Caki2 (cell line): ENCODE results near the gene STN1. TPM values are rescaled to one million over a fixed set of nuclear protein-coding genes. Genes with fewer than 3 reads are reported as not detected.
"Not testable (repeated sequence)": the region's sequence is repeated elsewhere in the genome, so short reads cannot be mapped to it uniquely, and the experiment has no call there.

ENCODE experiments used
- DNase-seq: peaks from one replicate; pipeline ENCODE4 v3.0.0-alpha.2; 2015; ENCODE audit warnings: low read depth
- in situ Hi-C: cut with HindIII; loops from 2 replicates; pipeline ENCODE4 v1.10.0; 2016; ENCODE audit warnings: low sequenced_read_pairs, low pct_unique_long_range_greater_than_20kb, mixed read lengths
- total RNA-seq: library from RNA; depleted of rRNA; stranded (reverse); fragments of >200 nt; shearing (Covaris generic); gene quantifications from 2 replicates; pipeline ENCODE4 v1.2.3, GENCODE V29; 2014; ENCODE audit warnings: low replicate concordance

Gene STN1
- total RNA-seq, 1 experiment from 2014 or later, result 34.5 TPM

GRCh38 chr10:103853428-103854264, 64.3 kb downstream of the STN1 start:
- no peak for DNase-seq
- in situ Hi-C loops, result no loop called here

GRCh38 chr10:103852856-103853255, 65.1 kb downstream of the STN1 start:
- in situ Hi-C loops, result no loop called here
- no peak for DNase-seq

DNA sequence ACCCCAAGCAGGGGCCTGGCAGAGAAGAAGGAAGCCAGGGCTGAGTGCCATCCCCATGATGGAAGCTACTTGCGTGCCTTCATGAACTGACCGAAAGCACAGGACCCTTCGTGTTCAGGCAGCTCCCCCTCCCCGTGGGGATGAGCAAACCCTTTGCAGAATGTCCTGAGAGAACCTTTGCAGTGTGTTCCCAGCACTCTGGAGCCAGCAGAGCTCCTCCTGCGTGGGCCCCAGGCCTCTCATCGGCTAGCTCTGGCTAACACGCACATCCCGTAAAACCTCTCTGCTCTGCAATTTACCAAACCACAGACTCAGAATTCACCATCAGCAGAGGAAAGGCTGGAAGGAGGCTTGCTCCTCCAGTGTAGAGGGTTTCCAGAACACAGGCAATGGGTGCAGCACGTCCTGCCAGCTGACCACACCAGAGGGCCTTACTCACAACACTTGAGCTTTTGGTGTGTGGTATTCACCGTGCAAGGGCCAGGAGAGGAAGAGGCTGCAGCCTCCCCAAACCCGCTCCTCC, 65.7 kb downstream of the STN1 start:
- in situ Hi-C loops, result no loop called here
- DNase-seq, result no peak

- in situ Hi-C loops, result no loop called here
- DNase-seq, result no peak
Measured at GRCh38 chr10:103851261-103851660, 66.7 kb downstream of the STN1 start.

GRCh38 chr10:103850572-103850895, 67.5 kb downstream of the STN1 start:
- DNase-seq, result no peak
- in situ Hi-C loops, result no loop called here

DNA sequence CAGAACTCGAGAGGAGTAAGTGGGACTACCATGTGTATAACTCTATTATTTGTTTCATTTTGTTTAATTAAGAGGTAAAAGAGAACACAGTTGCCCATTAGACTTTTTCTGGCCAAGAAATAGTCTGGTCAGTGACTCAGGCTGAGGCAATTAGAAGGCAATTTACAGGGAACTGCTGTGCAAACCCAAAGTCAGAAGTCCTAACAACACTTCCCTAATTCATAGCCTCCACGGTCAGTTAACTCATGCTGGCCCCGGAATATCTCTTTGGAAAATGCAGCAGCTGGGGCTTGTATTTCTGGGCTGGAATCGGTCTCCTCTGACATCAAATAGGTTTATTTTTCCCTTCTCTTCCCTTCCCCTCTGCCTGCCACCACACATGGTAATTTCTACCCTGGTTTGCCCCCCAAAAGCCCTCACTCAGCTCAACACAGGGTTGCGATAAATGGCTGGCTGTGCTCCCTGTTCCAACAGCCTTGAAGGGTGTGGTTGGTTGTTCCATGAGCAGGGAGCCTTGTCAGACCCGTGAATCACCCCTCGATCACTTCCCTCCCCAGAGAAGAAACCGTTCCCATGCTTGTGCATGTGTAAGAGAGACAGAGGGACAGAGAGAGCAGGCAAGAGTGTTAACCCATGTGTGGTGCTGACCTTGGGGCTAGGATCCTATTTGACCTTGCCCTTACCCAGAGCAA, 68.0 kb downstream of the STN1 start:
- in situ Hi-C loops, result no loop called here
- no peak for DNase-seq

GRCh38 chr10:103849212-103849877, 68.6 kb downstream of the STN1 start:
- no peak for DNase-seq
- in situ Hi-C loops, result no loop called here

GRCh38 chr10:103847909-103848468, 70.0 kb downstream of the STN1 start:
- in situ Hi-C loops, result no loop called here
- no peak for DNase-seq

DNA sequence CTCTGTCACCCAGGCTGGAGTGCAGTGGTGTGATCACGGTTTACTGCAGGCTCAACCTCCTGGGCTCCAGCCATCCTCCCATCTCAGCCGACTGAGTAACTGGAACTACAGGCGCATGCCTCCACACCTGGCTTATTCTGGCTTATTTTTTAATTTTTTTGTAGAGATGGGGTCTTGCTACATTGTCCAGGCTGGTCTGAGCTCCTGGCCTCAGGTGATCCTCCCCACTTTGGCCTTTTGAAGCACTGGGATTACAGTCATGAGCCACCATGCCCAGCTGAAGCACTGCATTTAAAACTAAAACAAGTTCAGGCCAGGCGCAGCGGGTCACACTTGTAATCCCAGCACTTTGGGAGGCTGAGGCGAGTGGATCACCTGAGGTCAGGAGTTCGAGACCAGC, 70.6 kb downstream of the STN1 start:
- DNase-seq, result no peak
- in situ Hi-C loops, result no loop called here

DNA sequence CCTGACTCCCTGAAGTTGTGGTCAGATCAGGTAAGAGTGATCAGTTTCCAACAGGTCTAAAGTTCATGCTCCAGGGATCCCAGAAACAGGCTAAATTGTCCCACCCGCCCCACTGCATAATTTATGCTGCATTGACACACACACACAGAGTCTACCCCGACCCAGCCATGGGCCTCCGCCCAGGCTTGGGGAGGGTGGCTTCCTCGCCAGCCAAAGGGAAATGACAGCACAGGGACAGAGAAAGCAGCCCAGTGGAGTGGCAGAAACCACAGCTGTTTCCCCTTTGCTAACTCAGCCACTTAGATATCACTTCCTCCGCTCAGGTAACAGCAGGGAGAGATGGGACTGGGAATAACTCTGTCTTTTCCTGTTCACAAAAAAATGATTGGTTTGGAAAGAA, 72.0 kb downstream of the STN1 start:
- no peak for DNase-seq
- in situ Hi-C loops, result no loop called here

- DNase-seq, in situ Hi-C loops: not testable (repeated sequence)
Measured at GRCh38 chr10:103845346-103845745, 72.6 kb downstream of the STN1 start.

GRCh38 chr10:103843854-103844570, 74.0 kb downstream of the STN1 start:
- in situ Hi-C loops, result no loop called here

DNA sequence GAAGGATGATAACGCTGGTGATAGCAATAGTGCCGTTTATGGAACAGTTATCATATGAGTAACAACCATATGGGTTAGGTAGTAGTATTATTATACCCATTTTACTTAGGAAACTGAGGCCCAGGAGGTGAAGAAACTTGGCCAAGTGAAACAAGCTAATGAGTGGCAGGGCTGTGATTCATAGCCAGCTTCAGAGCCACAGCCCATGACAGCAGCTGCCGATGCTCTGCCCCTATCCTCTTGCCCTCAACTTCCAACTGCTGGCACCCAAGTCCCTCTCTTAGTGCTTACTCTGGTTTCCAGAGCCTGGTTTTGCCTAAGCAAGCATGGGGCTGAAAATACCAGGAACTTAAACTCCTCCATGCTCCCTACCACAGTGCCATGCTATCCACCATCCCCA, 74.9 kb downstream of the STN1 start:
- no peak for DNase-seq
- in situ Hi-C loops, result no loop called here

More at GRCh38 chr10:103843854-103844570, 74.0 kb downstream of the STN1 start:
- DNase-seq, result no peak

GRCh38 chr10:103842605-103843004, 75.4 kb downstream of the STN1 start:
- no peak for DNase-seq
- in situ Hi-C loops, result no loop called here

- in situ Hi-C loops, result no loop called here
- no peak for DNase-seq
Measured at GRCh38 chr10:103841519-103841918, 76.5 kb downstream of the STN1 start.

GRCh38 chr10:103840740-103841070, 77.3 kb downstream of the STN1 start:
- in situ Hi-C loops, result no loop called here
- no peak for DNase-seq

DNA sequence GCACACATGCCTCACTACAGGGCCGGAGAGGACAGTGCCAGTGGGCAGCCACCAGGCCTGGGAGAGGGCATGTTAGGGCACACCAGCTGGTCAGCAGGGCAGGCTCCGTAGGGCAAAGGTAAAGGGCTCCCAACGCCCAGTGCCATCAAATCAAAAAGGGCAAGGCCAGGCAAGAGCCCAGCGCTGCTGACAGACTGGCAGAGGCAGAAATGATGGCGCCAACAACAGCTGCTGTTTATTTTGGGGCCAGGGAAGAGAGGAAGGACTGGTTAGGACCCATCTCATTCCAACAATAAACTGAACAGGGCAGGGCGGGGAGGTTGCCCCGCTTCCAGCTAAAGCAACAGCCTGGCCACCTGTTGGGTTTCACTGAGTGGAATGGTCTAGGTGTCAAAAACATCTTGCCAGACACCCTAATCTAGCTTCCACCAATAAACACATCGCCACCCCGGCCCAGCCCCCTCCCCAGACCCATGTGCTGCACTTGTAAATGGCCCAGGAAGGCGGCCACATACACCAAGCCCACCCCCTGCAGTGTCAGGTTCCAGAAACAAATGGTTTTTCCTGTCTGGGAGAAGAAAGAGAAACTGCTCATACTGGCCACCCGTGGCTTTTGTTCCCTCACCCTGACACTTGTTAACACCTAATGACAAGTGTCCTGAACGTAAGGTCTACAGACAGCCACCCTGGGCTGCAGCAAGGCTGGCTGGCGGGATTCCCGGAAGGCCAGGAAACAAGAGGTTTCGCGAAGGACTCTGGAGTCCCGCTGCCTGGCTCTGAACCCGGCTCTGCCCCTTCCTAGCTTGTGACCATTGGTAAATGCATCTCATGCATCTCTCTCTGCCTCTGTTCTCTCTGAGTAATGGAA, 77.9 kb downstream of the STN1 start:
- in situ Hi-C loops, result no loop called here
- DNase-seq, result no peak

DNA sequence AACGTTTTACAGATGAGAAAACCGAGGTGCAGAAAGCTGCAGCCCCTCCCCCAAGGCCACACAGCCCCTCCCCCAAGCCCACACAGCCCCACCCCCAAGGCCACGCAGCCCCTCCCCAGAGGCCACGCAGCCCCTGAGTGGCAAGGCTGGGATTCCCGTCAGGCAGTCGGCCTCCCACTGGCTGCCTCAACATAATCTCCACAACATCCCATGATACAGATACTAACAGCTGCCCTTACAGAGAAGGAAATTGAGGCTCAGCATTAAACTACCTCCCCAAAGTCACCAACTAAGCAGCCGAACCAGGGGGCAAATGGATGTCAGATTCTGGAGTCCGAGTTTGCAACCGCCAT, 78.5 kb downstream of the STN1 start:
- in situ Hi-C loops, result no loop called here
- DNase-seq, result no peak
